Measurements from ENCODE around the gene SPDYE1. TPM values are rescaled to one million over a fixed set of nuclear protein-coding genes. Genes with fewer than 3 reads are reported as not detected.
"Not testable (repeated sequence)": the region's sequence is repeated elsewhere in the genome, so short reads cannot be mapped to it uniquely, and the experiment has no call there.

SPDYE1 gene
- total RNA-seq, 4 donors from 2014 or later, result 0.11 TPM; not detected in 3

GRCh38 chr7:43960933-43961332 lies 36.8 kb upstream of the SPDYE1 start:
- no peak overlapping the region for H3K4me3 ChIP-seq
- intact Hi-C loops (cut with DNase I), result no loop called here
- no peak for TF ChIP-seq CTCF (IDR thresholded peaks at IDR 0.05)
- no peak for TF ChIP-seq POLR2AphosphoS5 (IDR thresholded peaks at IDR 0.05)
- TF ChIP-seq EP300 (IDR thresholded peaks at IDR 0.05), result no peak
- no peak overlapping the region for H3K27ac ChIP-seq (replicated peaks in 1 of 4)
- H3K4me1 ChIP-seq, result no peaks in the 10 kb centered on the region
- no peaks in the 10 kb centered on the region for H3K9me3 ChIP-seq
- WGBS, result 25% methylated on average over 1 of the region's 1 CpG
- peaks cover 0 to 38% (median 6%) of the 10 kb centered on the region in 4 donors for H3K36me3 ChIP-seq
- DNase-seq (ENCODE audit: extremely low spot score), result no peak
- H3K27me3 ChIP-seq, result no peaks in the 10 kb centered on the region

GRCh38 chr7:43966392-43966791 lies 31.3 kb upstream of the SPDYE1 start:
- H3K27ac ChIP-seq (replicated peaks in 1 of 4); H3K27me3 ChIP-seq; H3K9me3 ChIP-seq; H3K4me3 ChIP-seq; intact Hi-C loops (cut with DNase I); H3K4me1 ChIP-seq; DNase-seq (ENCODE audit: extremely low spot score): not testable (repeated sequence)
- H3K36me3 ChIP-seq, result peaks cover 0 to 29% (median 7%) of the 10 kb centered on the region in 4 donors
- WGBS, result 96% methylated on average over 2 of the region's 3 CpGs

- intact Hi-C loops (cut with DNase I); H3K27ac ChIP-seq (replicated peaks in 1 of 4); H3K9me3 ChIP-seq; H3K4me3 ChIP-seq; H3K4me1 ChIP-seq; DNase-seq (ENCODE audit: extremely low spot score); H3K27me3 ChIP-seq: not testable (repeated sequence)
- 95% methylated on average over 7 of the region's 20 CpGs for WGBS
- peaks cover 0 to 24% (median 6%) of the 10 kb centered on the region in 4 donors for H3K36me3 ChIP-seq
Measured at GRCh38 chr7:43968172-43969040, 29.3 kb upstream of the SPDYE1 start.

GRCh38 chr7:43969586-43969985 lies 28.1 kb upstream of the SPDYE1 start:
- DNase-seq (ENCODE audit: extremely low spot score); intact Hi-C loops (cut with DNase I); H3K4me3 ChIP-seq; H3K9me3 ChIP-seq; H3K27ac ChIP-seq (replicated peaks in 1 of 4); H3K27me3 ChIP-seq; H3K4me1 ChIP-seq: not testable (repeated sequence)
- peaks cover 0 to 15% (median 3%) of the 10 kb centered on the region in 4 donors for H3K36me3 ChIP-seq
- 100% methylated on average over 1 of the region's 11 CpGs for WGBS

DNA sequence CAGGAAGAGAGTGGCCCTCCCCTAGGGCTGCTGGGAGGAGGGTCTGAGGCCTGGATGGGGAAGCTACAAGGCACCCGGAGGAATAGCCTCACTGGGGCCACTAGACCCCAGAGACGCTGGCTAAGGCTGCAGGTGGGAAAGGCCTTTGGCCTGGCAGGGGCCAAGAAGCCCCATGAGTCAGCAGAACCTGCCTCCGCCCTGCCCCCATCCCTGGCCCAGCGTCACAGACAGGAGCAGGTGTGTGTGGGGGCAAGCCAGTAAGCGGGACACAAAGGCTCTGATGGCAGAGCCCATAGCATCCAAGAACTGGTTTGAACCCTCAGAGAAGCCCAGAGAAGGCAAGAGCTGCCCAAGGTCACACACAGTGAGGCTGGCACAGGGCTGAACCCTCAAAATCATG lies 27.0 kb upstream of the SPDYE1 start:
- peaks cover 0 to 10% (median 3%) of the 10 kb centered on the region in 4 donors for H3K36me3 ChIP-seq
- 100% methylated on average over 1 of the region's 5 CpGs for WGBS
- intact Hi-C loops (cut with DNase I); H3K27ac ChIP-seq (replicated peaks in 1 of 4); H3K4me3 ChIP-seq; H3K9me3 ChIP-seq; H3K4me1 ChIP-seq; DNase-seq (ENCODE audit: extremely low spot score); H3K27me3 ChIP-seq: not testable (repeated sequence)

- H3K9me3 ChIP-seq; intact Hi-C loops (cut with DNase I); H3K27me3 ChIP-seq; DNase-seq (ENCODE audit: extremely low spot score); H3K4me1 ChIP-seq; H3K36me3 ChIP-seq; H3K27ac ChIP-seq (replicated peaks in 1 of 4); H3K4me3 ChIP-seq: not testable (repeated sequence)
- 88% methylated on average over 7 of the region's 8 CpGs for WGBS
Measured at GRCh38 chr7:43974033-43974573, 23.6 kb upstream of the SPDYE1 start.

DNA sequence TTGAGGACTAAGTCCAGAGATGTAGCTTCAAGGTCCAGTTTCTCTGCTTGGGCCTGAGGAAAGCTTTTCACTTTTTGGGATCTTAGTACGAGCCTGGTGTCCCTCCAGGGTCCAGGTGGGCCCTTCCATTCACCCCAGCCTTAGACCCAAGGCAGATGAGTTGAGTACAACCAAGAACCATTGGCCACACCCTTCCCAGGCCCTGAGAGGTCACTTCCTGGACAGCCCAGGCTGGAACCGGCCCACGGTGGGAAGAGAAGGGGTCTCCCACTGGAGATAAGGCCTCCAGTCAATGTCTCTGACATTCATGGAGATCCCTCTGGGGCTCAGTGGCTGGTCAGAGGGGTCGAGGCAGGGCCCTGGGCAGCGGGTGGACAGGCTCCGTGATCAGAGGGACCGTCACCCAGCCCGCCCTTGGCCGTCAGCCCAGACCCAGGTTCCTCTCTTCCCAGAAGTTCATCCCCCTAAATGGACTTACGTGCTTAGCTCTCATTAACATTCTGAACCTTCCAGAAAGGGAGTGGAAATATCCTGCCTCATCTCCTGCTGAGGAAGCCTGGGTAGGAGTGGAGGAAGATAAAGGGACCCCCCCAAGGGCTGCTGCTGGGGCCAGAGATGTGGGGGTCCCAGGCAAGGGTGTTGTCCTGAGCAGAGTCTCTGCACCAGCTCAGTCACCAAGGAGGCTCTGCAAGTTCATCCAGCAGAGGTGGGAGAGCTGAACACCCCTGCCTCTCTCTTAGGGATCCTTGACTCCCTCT lies 22.8 kb upstream of the SPDYE1 start:
- H3K27me3 ChIP-seq; DNase-seq (ENCODE audit: extremely low spot score); H3K4me1 ChIP-seq; H3K4me3 ChIP-seq; H3K36me3 ChIP-seq; intact Hi-C loops (cut with DNase I); H3K27ac ChIP-seq (replicated peaks in 1 of 4); H3K9me3 ChIP-seq: not testable (repeated sequence)
- WGBS, result 95% methylated on average over 10 of the region's 10 CpGs
